HCT116 (cell line): ENCODE data around the gene PARVB. TPM values are rescaled to one million over a fixed set of nuclear protein-coding genes. Genes with fewer than 3 reads are reported as not detected.

Experiments used
- ATAC-seq: fragments of 200-7000 bp; cut with Tn5 transposase; 2 replicates; pipeline ENCODE4 v1.9.1; 2020; ENCODE audit warnings: mild to moderate bottlenecking, moderate library complexity
- BruUV-seq: library from RNA; stranded (reverse); fragments of 400-500 nt; replicated peaks from 2 replicates; lab custom pipeline; 2021; lab: Mats Ljungman, UMichigan
- CTCF ChIA-PET: fragments of 300-600 bp; sonication (Branson Sonifier 250); formaldehyde crosslinking; loops from one replicate; lab custom pipeline; 2021; ENCODE audit warnings: antibody characterized with exemption; lab: Charles Lee
- POLR2A ChIA-PET: fragments of 300-600, 350-600 bp; sonication (Branson Sonifier 250); formaldehyde crosslinking; loops from one replicate; lab custom pipeline; 2021; ENCODE audit warnings: antibody characterized with exemption; lab: Charles Lee
- RAD21 ChIA-PET, 2 experiments: fragments of 300-600 bp; sonication (Branson Sonifier 250); formaldehyde crosslinking; loops; one replicate each; lab custom pipeline; 2023; ENCODE audit warnings: low total read pairs in 2 of 2; ENCODE audit not compliant: uncharacterized antibody in 2 of 2, unreplicated experiment in 2 of 2, low non-redundant PET in 1 of 2; lab: Charles Lee
- DNase-seq: peaks from one replicate; pipeline ENCODE4 v3.0.0-alpha.2; 2010; ENCODE audit warnings: low read depth, low spot score
- H2AFZ ChIP-seq: fragments of 200-600 bp; shearing (Covaris generic), sonication (generic); 2 replicates; pipeline ENCODE4 v1.6.1; 2017; ENCODE audit warnings: low read depth, mixed run types, mixed read lengths, antibody characterized with exemption, low read length; ENCODE audit not compliant: poor library complexity, severe bottlenecking
- H3K27ac ChIP-seq: 2 replicates; pipeline ENCODE4 v1.5.1; 2012; ENCODE audit warnings: low read depth, low read length
- H3K27me3 ChIP-seq: fragments of 200-600 bp; sonication (generic); 2 replicates; pipeline ENCODE4 v1.6.1; 2016; ENCODE audit warnings: mixed run types, low read length, mixed read lengths; ENCODE audit not compliant: insufficient read depth
- H3K36me3 ChIP-seq, 2 experiments: fragments of 200-500 bp in 1 of 2; fragments of 200-600 bp in 1 of 2; sonication (Bioruptor generic) in 1 of 2; sonication (generic) in 1 of 2; 2 replicates each; pipeline versions ENCODE4 v1.5.1 to v1.6.1; 2014 to 2016; ENCODE audit warnings: low read length in 2 of 2, inconsistent platforms in 1 of 2, mixed read lengths in 1 of 2, mixed run types in 1 of 2; ENCODE audit not compliant: insufficient read depth in 2 of 2, control insufficient read depth in 1 of 2
- H3K4me1 ChIP-seq, 2 experiments: fragments of 200-600 bp in 1 of 2; sonication (generic) in 1 of 2; 2 replicates each; pipeline versions ENCODE4 v1.5.1 to v1.6.1; 2012 to 2017; ENCODE audit warnings: low read length in 2 of 2, inconsistent platforms in 1 of 2, mild to moderate bottlenecking in 1 of 2, mixed read lengths in 1 of 2, mixed run types in 1 of 2, moderate library complexity in 1 of 2; ENCODE audit not compliant: insufficient read depth in 2 of 2, control insufficient read depth in 1 of 2
- H3K4me2 ChIP-seq: fragments of 200-600 bp; sonication (generic); 2 replicates; pipeline ENCODE4 v1.6.1; 2017; ENCODE audit warnings: mixed run types, low read length, mixed read lengths
- H3K4me3 ChIP-seq, 2 experiments: fragments of 200-600 bp in 1 of 2; sonication (generic) in 1 of 2; replicated peaks in 1 of 2; 2 replicates each; pipeline ENCODE4 v1.5.1; 2011 to 2016; ENCODE audit warnings: low read length in 2 of 2, control low read depth in 1 of 2, low read depth in 1 of 2, mild to moderate bottlenecking in 1 of 2, mixed read lengths in 1 of 2, mixed run types in 1 of 2
- H3K79me2 ChIP-seq: fragments of 200-600 bp; sonication (generic); 2 replicates; pipeline ENCODE4 v1.6.1; 2017; ENCODE audit warnings: mild to moderate bottlenecking, mixed run types, low read length, moderate library complexity, mixed read lengths; ENCODE audit not compliant: insufficient read depth
- H3K9ac ChIP-seq: fragments of 200-600 bp; sonication (generic); 2 replicates; pipeline ENCODE4 v1.6.1; 2016; ENCODE audit warnings: low read length, mixed read lengths
- H3K9me2 ChIP-seq: fragments of 200-600 bp; sonication (generic), shearing (Covaris generic); 2 replicates; pipeline ENCODE4 v1.6.1; 2017; ENCODE audit warnings: mixed run types, mild to moderate bottlenecking, moderate library complexity; ENCODE audit not compliant: insufficient read depth
- H3K9me3 ChIP-seq, 2 experiments: fragments of 200-500 bp in 1 of 2; fragments of 200-600 bp in 1 of 2; sonication (Bioruptor generic) in 1 of 2; sonication (generic) in 1 of 2; 2 replicates each; pipeline ENCODE4 v1.6.1; 2014 to 2017; ENCODE audit warnings: low read length in 2 of 2, mixed read lengths in 2 of 2, inconsistent platforms in 1 of 2, low read depth in 1 of 2, mild to moderate bottlenecking in 1 of 2, mixed run types in 1 of 2, moderate library complexity in 1 of 2; ENCODE audit not compliant: control insufficient read depth in 1 of 2, insufficient read depth in 1 of 2
- H4K20me1 ChIP-seq: fragments of 200-600 bp; sonication (generic), shearing (Covaris generic); 2 replicates; pipeline ENCODE4 v1.6.1; 2017; ENCODE audit warnings: mixed run types, mild to moderate bottlenecking, moderate library complexity; ENCODE audit not compliant: insufficient read depth
- EGR1 ChIP-seq: IDR thresholded peaks from 2 replicates; pipeline ENCODE4 v1.6.1; 2012; ENCODE audit warnings: low read depth
- ELF1 ChIP-seq: IDR thresholded peaks from 2 replicates; pipeline ENCODE4 v1.6.1; 2012; ENCODE audit warnings: low read depth, borderline replicate concordance
- EZH2phosphoT487 ChIP-seq: fragments of 200-600 bp; IDR thresholded peaks from 2 replicates; pipeline ENCODE4 v1.6.1; 2018; ENCODE audit warnings: antibody characterized with exemption, borderline replicate concordance
- FOSL1 ChIP-seq: IDR thresholded peaks from 2 replicates; pipeline ENCODE4 v1.6.1; 2012; ENCODE audit warnings: low read depth
- POLR2AphosphoS5 ChIP-seq: IDR thresholded peaks from 2 replicates; pipeline ENCODE4 v1.6.1; 2011; ENCODE audit warnings: mild to moderate bottlenecking, low read depth, low read length, moderate library complexity
- RAD21 ChIP-seq: IDR thresholded peaks from 2 replicates; pipeline ENCODE4 v1.6.1; 2012; ENCODE audit warnings: low read depth, mild to moderate bottlenecking
- SP1 ChIP-seq: IDR thresholded peaks from 2 replicates; pipeline ENCODE4 v1.6.1; 2012; ENCODE audit warnings: low read depth
- SRF ChIP-seq: IDR thresholded peaks from 2 replicates; pipeline ENCODE4 v1.6.1; 2012; ENCODE audit warnings: low read depth
- YY1 ChIP-seq: IDR thresholded peaks from 2 replicates; pipeline ENCODE4 v1.6.1; 2011; ENCODE audit warnings: low read length, low read depth, moderate library complexity, mild to moderate bottlenecking; ENCODE audit not compliant: insufficient replicate concordance; ENCODE audit errors: extremely low read depth
- intact Hi-C: fragments of 100-400 bp; cut with micrococcal nuclease; formaldehyde crosslinking; loops from 2 replicates; pipeline ENCODE4 v1.10.0; 2022
- total RNA-seq: library from RNA; stranded (reverse); gene quantifications from one replicate; pipeline ENCODE4 v1.2.1, GENCODE V29; 2021; ENCODE audit not compliant: unreplicated experiment
- TF ChIP-seq, protein P1 (sequence below): IDR thresholded peaks from 2 replicates; pipeline ENCODE4 v1.6.1; 2012; ENCODE audit warnings: low read depth
- TF ChIP-seq, protein P2 (sequence below): IDR thresholded peaks from 2 replicates; pipeline ENCODE4 v1.6.1; 2012
- TF ChIP-seq, protein P3 (sequence below): IDR thresholded peaks from 2 replicates; pipeline ENCODE4 v1.6.1; 2011; ENCODE audit warnings: mild to moderate bottlenecking, low read length, moderate library complexity; ENCODE audit not compliant: insufficient replicate concordance; ENCODE audit errors: extremely low read depth

PARVB gene
- total RNA-seq, 1 experiment from 2014 or later = 21.4 TPM

DNA sequence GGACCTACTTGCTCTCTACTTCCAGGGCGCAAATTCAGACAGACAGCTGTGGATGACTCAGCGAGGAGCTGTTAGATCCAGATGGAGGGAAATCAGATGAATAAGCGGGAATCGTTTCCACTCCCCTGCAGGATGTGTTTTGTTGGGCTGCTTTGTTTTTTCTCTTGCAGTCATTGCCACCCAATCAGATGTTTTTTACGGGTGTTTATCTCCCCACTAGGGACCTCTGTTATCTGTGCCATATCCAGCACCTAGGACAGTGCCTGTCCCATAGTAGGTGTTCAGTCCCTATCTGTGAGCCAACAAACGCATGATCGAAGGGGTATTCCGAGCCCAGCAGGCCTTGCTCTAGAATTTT, 105.5 kb downstream of the PARVB start:
- no TSS peak for BruUV-seq
- no peak overlapping the region for H2AFZ ChIP-seq
- no peaks in the 10 kb centered on the region for H3K27me3 ChIP-seq
- no peaks in the 10 kb centered on the region for H4K20me1 ChIP-seq
- H3K79me2 ChIP-seq = no peaks in the 10 kb centered on the region
- H3K9me2 ChIP-seq = no peaks in the 10 kb centered on the region
- no peak overlapping the region for H3K27ac ChIP-seq
- CTCF ChIA-PET = no interaction called here
- H3K4me3 ChIP-seq = no peak overlapping the region
- intact Hi-C loops = no loop called here
- RAD21 ChIA-PET = interaction anchor here in 1 of 2 experiments (0.5 kb wide), 1 partner anchor 354 kb away, joined by 3 read pairs; no protein-coding TSS in a partner anchor
- H3K4me2 ChIP-seq = no peak overlapping the region
- POLR2A ChIA-PET = no interaction called here
- ATAC-seq (no peak), DNase-seq (no peak)
- H3K4me1 ChIP-seq = no peaks in the 10 kb centered on the region
- TF ChIP-seq FOSL1 = no peak
- TF ChIP-seq, protein P1, sequence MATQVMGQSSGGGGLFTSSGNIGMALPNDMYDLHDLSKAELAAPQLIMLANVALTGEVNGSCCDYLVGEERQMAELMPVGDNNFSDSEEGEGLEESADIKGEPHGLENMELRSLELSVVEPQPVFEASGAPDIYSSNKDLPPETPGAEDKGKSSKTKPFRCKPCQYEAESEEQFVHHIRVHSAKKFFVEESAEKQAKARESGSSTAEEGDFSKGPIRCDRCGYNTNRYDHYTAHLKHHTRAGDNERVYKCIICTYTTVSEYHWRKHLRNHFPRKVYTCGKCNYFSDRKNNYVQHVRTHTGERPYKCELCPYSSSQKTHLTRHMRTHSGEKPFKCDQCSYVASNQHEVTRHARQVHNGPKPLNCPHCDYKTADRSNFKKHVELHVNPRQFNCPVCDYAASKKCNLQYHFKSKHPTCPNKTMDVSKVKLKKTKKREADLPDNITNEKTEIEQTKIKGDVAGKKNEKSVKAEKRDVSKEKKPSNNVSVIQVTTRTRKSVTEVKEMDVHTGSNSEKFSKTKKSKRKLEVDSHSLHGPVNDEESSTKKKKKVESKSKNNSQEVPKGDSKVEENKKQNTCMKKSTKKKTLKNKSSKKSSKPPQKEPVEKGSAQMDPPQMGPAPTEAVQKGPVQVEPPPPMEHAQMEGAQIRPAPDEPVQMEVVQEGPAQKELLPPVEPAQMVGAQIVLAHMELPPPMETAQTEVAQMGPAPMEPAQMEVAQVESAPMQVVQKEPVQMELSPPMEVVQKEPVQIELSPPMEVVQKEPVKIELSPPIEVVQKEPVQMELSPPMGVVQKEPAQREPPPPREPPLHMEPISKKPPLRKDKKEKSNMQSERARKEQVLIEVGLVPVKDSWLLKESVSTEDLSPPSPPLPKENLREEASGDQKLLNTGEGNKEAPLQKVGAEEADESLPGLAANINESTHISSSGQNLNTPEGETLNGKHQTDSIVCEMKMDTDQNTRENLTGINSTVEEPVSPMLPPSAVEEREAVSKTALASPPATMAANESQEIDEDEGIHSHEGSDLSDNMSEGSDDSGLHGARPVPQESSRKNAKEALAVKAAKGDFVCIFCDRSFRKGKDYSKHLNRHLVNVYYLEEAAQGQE = peak; percentile 17
- no peaks in the 10 kb centered on the region for H3K36me3 ChIP-seq
- H3K9me3 ChIP-seq = no peaks in the 10 kb centered on the region
- no peak overlapping the region for H3K9ac ChIP-seq

DNA sequence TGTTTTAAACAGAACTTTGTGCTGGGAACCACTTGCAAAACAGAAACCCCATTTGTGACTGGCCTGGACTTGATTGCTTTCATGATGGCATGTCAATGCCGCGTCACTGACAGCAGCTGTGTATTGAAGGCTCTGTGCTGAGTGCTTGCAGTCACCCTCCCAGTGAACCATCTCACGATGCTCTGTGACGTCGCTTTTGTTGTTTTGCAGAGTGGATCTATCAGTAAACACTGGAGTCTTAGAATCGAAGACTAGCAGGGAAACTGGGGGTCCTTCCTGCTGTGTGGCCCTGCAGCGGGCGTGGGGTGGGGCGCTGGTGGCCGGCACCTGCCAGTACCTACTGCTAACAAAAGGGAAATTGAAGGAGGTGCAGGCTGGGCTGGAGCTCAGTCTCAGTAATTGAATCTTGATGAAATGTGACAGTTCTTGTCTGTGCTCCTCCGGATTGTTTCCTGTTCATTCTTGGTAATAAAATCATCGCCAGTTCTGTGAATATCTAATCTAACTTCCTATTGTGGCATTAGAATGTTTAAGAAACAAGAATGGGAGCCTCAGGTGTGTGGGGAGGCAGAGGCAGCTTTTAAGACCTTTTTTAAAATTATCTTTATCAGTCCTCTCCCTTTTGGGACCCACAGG, 106.1 kb downstream of the PARVB start:
- Histone ChIP-seq H4K20me1 (no peaks in the 10 kb centered on the region), H3K9me3 (no peaks in the 10 kb centered on the region), H3K9ac (no peak overlapping the region), H3K4me1 (no peaks in the 10 kb centered on the region), H3K9me2 (no peaks in the 10 kb centered on the region), H2AFZ (no peak overlapping the region), H3K79me2 (no peaks in the 10 kb centered on the region), H3K27me3 (no peaks in the 10 kb centered on the region), H3K4me3 (no peak overlapping the region), H3K27ac (no peak overlapping the region), H3K36me3 (no peaks in the 10 kb centered on the region), H3K4me2 (no peak overlapping the region)
- no TSS peak for BruUV-seq
- POLR2A ChIA-PET = no interaction called here
- RAD21 ChIA-PET = interaction anchor here in 1 of 2 experiments (0.5 kb wide), 1 partner anchor 354 kb away, joined by 3 read pairs; no protein-coding TSS in a partner anchor
- CTCF ChIA-PET = no interaction called here
- intact Hi-C loops = no loop called here
- DNase-seq (no peak), ATAC-seq (no peak)
- TF ChIP-seq YY1 (no peak), POLR2AphosphoS5 (no peak), SP1 (no peak), RAD21 (no peak), SRF (no peak), ELF1 (no peak), EGR1 (no peak), EZH2phosphoT487 (no peak)
- TF ChIP-seq, protein P2, sequence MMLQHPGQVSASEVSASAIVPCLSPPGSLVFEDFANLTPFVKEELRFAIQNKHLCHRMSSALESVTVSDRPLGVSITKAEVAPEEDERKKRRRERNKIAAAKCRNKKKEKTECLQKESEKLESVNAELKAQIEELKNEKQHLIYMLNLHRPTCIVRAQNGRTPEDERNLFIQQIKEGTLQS = no peak
- TF ChIP-seq, protein P3, sequence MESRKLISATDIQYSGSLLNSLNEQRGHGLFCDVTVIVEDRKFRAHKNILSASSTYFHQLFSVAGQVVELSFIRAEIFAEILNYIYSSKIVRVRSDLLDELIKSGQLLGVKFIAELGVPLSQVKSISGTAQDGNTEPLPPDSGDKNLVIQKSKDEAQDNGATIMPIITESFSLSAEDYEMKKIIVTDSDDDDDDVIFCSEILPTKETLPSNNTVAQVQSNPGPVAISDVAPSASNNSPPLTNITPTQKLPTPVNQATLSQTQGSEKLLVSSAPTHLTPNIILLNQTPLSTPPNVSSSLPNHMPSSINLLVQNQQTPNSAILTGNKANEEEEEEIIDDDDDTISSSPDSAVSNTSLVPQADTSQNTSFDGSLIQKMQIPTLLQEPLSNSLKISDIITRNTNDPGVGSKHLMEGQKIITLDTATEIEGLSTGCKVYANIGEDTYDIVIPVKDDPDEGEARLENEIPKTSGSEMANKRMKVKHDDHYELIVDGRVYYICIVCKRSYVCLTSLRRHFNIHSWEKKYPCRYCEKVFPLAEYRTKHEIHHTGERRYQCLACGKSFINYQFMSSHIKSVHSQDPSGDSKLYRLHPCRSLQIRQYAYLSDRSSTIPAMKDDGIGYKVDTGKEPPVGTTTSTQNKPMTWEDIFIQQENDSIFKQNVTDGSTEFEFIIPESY = no peak
